ENCODE measurements around the gene PSENEN. TPM values are rescaled to one million over a fixed set of nuclear protein-coding genes. Genes with fewer than 3 reads are reported as not detected.

The PSENEN gene
- total and polyA plus RNA-seq, 11 donors = 25.2 to 95.1 (median 42.3) TPM

GRCh38 chr19:35746087-35746462 lies 624 bp downstream of the PSENEN start:
- ATAC-seq = no peak
- Histone ChIP-seq H3K4me3 (peak overlapping the region; percentile 65 to 100 (median 90)), H3K27me3 (no peaks in the 10 kb centered on the region), H3K36me3 (peaks cover 0 to 16% (median 5%) of the 10 kb centered on the region in 9 donors), H3K27ac (peak overlapping the region in 11 of 12 donors; percentile 63 to 100 (median 100)), H3K4me1 (peaks cover 10 to 67% (median 35%) of the 10 kb centered on the region in 12 donors), H3K9me3 (no peaks in the 10 kb centered on the region)
- intact Hi-C loops (cut with DNase I) = loop anchor here in 4 of 10 donors (5.0 to 10.0 kb wide), 4 partner anchors 99 to 309 kb away; partner anchors contain the start of genes LRFN3 (in 2 of the 4), COX6B1 (in 1 of the 4), THAP8 (in 1 of the 4) and WDR62 (in 1 of the 4)
- 2 to 14% (median 9%) methylated on average over 4 of the region's 4 CpGs for WGBS, 4 donors
- DNase-seq = no peak
- TF ChIP-seq POLR2A (IDR thresholded peaks at IDR 0.05) = no peak
- TF ChIP-seq, protein P1, sequence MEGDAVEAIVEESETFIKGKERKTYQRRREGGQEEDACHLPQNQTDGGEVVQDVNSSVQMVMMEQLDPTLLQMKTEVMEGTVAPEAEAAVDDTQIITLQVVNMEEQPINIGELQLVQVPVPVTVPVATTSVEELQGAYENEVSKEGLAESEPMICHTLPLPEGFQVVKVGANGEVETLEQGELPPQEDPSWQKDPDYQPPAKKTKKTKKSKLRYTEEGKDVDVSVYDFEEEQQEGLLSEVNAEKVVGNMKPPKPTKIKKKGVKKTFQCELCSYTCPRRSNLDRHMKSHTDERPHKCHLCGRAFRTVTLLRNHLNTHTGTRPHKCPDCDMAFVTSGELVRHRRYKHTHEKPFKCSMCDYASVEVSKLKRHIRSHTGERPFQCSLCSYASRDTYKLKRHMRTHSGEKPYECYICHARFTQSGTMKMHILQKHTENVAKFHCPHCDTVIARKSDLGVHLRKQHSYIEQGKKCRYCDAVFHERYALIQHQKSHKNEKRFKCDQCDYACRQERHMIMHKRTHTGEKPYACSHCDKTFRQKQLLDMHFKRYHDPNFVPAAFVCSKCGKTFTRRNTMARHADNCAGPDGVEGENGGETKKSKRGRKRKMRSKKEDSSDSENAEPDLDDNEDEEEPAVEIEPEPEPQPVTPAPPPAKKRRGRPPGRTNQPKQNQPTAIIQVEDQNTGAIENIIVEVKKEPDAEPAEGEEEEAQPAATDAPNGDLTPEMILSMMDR (IDR thresholded peaks at IDR 0.05) = no peak

DNA sequence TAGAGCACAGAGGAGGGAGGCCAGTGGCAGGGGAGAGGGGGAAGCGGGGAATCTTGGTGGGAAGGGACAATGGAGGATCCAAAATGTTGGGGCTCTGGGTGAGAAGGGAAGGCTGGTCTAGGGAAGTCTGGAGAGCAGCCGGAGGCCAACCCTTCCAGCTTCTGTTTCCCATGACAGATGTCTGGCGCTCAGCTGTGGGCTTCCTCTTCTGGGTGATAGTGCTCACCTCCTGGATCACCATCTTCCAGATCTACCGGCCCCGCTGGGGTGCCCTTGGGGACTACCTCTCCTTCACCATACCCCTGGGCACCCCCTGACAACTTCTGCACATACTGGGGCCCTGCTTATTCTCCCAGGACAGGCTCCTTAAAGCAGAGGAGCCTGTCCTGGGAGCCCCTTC lies 1.1 kb downstream of the PSENEN start:
- Histone ChIP-seq H3K9me3 (no peaks in the 10 kb centered on the region), H3K27ac (peak overlapping the region in 3 of 12 donors; percentile 99 to 100 (median 100)), H3K36me3 (peaks cover 0 to 16% (median 7%) of the 10 kb centered on the region in 9 donors), H3K4me3 (peak overlapping the region in 7 of 12 donors; percentile 84 to 100 (median 90)), H3K4me1 (peaks cover 10 to 63% (median 32%) of the 10 kb centered on the region in 12 donors), H3K27me3 (no peaks in the 10 kb centered on the region)
- no peak for ATAC-seq
- TF ChIP-seq, protein P1 (IDR thresholded peaks at IDR 0.05) = no peak
- TF ChIP-seq POLR2A (IDR thresholded peaks at IDR 0.05) = no peak
- no peak for DNase-seq
- 84 to 89% (median 88%) methylated on average over 5 of the region's 5 CpGs for WGBS, 4 donors
- intact Hi-C loops (cut with DNase I) = loop anchor here in 4 of 10 donors (5.0 to 10.0 kb wide), 4 partner anchors 99 to 308 kb away; partner anchors contain the start of genes LRFN3 (in 2 of the 4), COX6B1 (in 1 of the 4), THAP8 (in 1 of the 4) and WDR62 (in 1 of the 4)

- peak; percentile 98 to 100 (median 99) for DNase-seq
- H3K36me3 ChIP-seq = peaks cover 0 to 22% (median 15%) of the 10 kb centered on the region in 9 donors
- 0 to 1% (median 1%) methylated on average over 35 to 45 of the region's 45 CpGs for WGBS, 4 donors
- no peaks in the 10 kb centered on the region for H3K27me3 ChIP-seq
- H3K4me3 ChIP-seq = peak within 1 kb of the TSS; percentile 64 to 95 (median 86)
- intact Hi-C loops (cut with DNase I) = loop anchor here in 4 of 10 donors (5.0 to 10.0 kb wide), 4 partner anchors 101 to 306 kb away; partner anchors contain the start of genes LRFN3 (in 2 of the 4), COX6B1 (in 1 of the 4), THAP8 (in 1 of the 4) and WDR62 (in 1 of the 4)
- peak; percentile 83 to 90 (median 88) for ATAC-seq
- peaks cover 10 to 54% (median 32%) of the 10 kb centered on the region in 12 donors for H3K4me1 ChIP-seq
- H3K9me3 ChIP-seq = no peaks in the 10 kb centered on the region
- H3K27ac ChIP-seq = peak within 1 kb of the TSS in 11 of 12 donors; percentile 64 to 94 (median 80)
- TF ChIP-seq, protein P1 (IDR thresholded peaks at IDR 0.05) = peak in 6 of 12 donors; percentile 13 to 54 (median 20)
- TF ChIP-seq POLR2A (IDR thresholded peaks at IDR 0.05) = peak; percentile 94 to 98
These were observed 2.9 kb downstream of the PSENEN start, which contains the start of gene LIN37 for GRCh38 chr19:35748106-35749020. Gene LIN37 (plus strand): TSS chr19:35748576. CDS start chr19:35748725, 149 bp downstream.
